H1 (cell line): ENCODE results near the gene FARP2. TPM values are rescaled to one million over a fixed set of nuclear protein-coding genes. Genes with fewer than 3 reads are reported as not detected.

Experiments
- CTCF ChIA-PET: fragments of 300-600 bp; sonication (Branson Sonifier 250); formaldehyde crosslinking; loops from one replicate; lab custom pipeline; 2021; ENCODE audit not compliant: partially characterized antibody; lab: Charles Lee
- POLR2A ChIA-PET: fragments of 300-600 bp; sonication (Branson Sonifier 250); formaldehyde crosslinking; loops from one replicate; lab custom pipeline; 2021; ENCODE audit warnings: inconsistent platforms; ENCODE audit not compliant: partially characterized antibody; lab: Charles Lee
- DNase-seq, 2 experiments: peaks; one replicate each; pipeline versions ENCODE4 v3.0.0 to v3.0.0-alpha.2; 2010 to 2022; ENCODE audit warnings: low spot score in 2 of 2, low read depth in 1 of 2, mixed read lengths in 1 of 2
- FAIRE-seq: peaks from 2 replicates; lab custom pipeline; 2011; peaks lifted over from hg19 to GRCh38; lab: Jason Lieb, UNC
- H2AFZ ChIP-seq: 2 replicates; pipeline ENCODE4 v1.8.1; 2012; ENCODE audit warnings: low read length, inconsistent platforms
- H2AK5ac ChIP-seq: 2 replicates; pipeline ENCODE4 v1.6.1; 2013; ENCODE audit warnings: low read depth, low read length
- H2BK120ac ChIP-seq: replicated peaks from 2 replicates; pipeline ENCODE3; 2013; ENCODE audit warnings: low read depth, low read length, inconsistent platforms
- H2BK12ac ChIP-seq: 2 replicates; pipeline ENCODE4 v1.6.1; 2013; ENCODE audit warnings: low read depth, low read length
- H2BK15ac ChIP-seq: 2 replicates; pipeline ENCODE4 v1.6.1; 2013; ENCODE audit warnings: low read length
- H2BK20ac ChIP-seq: 2 replicates; pipeline ENCODE4 v1.6.1; 2013; ENCODE audit warnings: low read length
- H2BK5ac ChIP-seq: 2 replicates; pipeline ENCODE4 v1.6.1; 2013; ENCODE audit warnings: low read depth, low read length
- H3K14ac ChIP-seq: 2 replicates; pipeline ENCODE4 v1.6.1; 2013; ENCODE audit warnings: inconsistent platforms; ENCODE audit not compliant: insufficient read length
- H3K18ac ChIP-seq: 2 replicates; pipeline ENCODE4 v1.6.1; 2013; ENCODE audit warnings: low read length; ENCODE audit errors: extremely low read depth
- H3K23ac ChIP-seq: 2 replicates; pipeline ENCODE4 v1.6.1; 2013; ENCODE audit warnings: inconsistent platforms; ENCODE audit not compliant: insufficient read length
- H3K23me2 ChIP-seq: 2 replicates; pipeline ENCODE4 v1.6.1; 2013; ENCODE audit warnings: low read depth, low read length
- H3K27ac ChIP-seq: 2 replicates; pipeline ENCODE4 v1.6.1; 2011; ENCODE audit warnings: low read depth, low read length, inconsistent platforms
- H3K27me3 ChIP-seq, 4 experiments: replicated peaks in 1 of 4; 1 replicate in 1 of 4; 2 replicates in 3 of 4; pipeline versions ENCODE4 v1.6.1 to v1.8.1; 2011 to 2013; ENCODE audit warnings: low read length in 3 of 4, mild to moderate bottlenecking in 3 of 4, inconsistent platforms in 2 of 4, mixed read lengths in 2 of 4, moderate library complexity in 1 of 4; ENCODE audit not compliant: control insufficient read depth in 3 of 4, insufficient read depth in 3 of 4; ENCODE audit errors: extremely low read depth in 1 of 4
- H3K36me3 ChIP-seq, 4 experiments: 2 replicates each; pipeline versions ENCODE4 v1.6.1 to v1.8.1; 2011 to 2013; ENCODE audit warnings: mild to moderate bottlenecking in 4 of 4, low read length in 3 of 4, moderate library complexity in 2 of 4, control low read depth in 1 of 4, inconsistent platforms in 1 of 4; ENCODE audit not compliant: insufficient read depth in 4 of 4, control insufficient read depth in 2 of 4
- H3K4ac ChIP-seq: replicated peaks from 2 replicates; pipeline ENCODE3; 2013; ENCODE audit warnings: low read length, low read depth, mixed read lengths, inconsistent platforms; ENCODE audit not compliant: insufficient read length
- H3K4me1 ChIP-seq, 4 experiments: replicated peaks in 1 of 4; 1 replicate in 1 of 4; 2 replicates in 3 of 4; pipeline versions ENCODE4 v1.6.1 to v1.8.1; 2011 to 2013; ENCODE audit warnings: low read length in 3 of 4, inconsistent platforms in 2 of 4, mixed read lengths in 1 of 4; ENCODE audit not compliant: insufficient read depth in 4 of 4, control insufficient read depth in 3 of 4
- H3K4me2 ChIP-seq, 2 experiments: 2 replicates each; pipeline versions ENCODE4 v1.6.1 to v1.8.1; 2011 to 2013; ENCODE audit warnings: low read depth in 2 of 2, low read length in 2 of 2, control low read depth in 1 of 2, inconsistent platforms in 1 of 2, mild to moderate bottlenecking in 1 of 2; ENCODE audit not compliant: insufficient read depth in 1 of 2
- H3K4me3 ChIP-seq, 4 experiments: fragments of 200-600, 300-600 bp in 1 of 4; sonication (generic), shearing (Covaris generic), sonication (Bioruptor Twin) in 1 of 4; 2 replicates each; pipeline versions ENCODE4 v1.5.1 to v1.8.1; 2011 to 2016; ENCODE audit warnings: low read length in 4 of 4, low read depth in 3 of 4, control low read depth in 2 of 4, inconsistent platforms in 2 of 4, mild to moderate bottlenecking in 2 of 4, mixed read lengths in 1 of 4, moderate library complexity in 1 of 4; ENCODE audit not compliant: insufficient read depth in 2 of 4; ENCODE audit errors: extremely low read depth in 1 of 4
- H3K56ac ChIP-seq: replicated peaks from 2 replicates; pipeline ENCODE3; 2013; ENCODE audit warnings: low read depth, mild to moderate bottlenecking, mixed read lengths, low read length, inconsistent platforms; ENCODE audit not compliant: insufficient read length
- H3K79me1 ChIP-seq: 2 replicates; pipeline ENCODE4 v1.6.1; 2013; ENCODE audit warnings: low read depth, low read length, control low read depth
- H3K79me2 ChIP-seq, 2 experiments: 2 replicates each; pipeline versions ENCODE4 v1.6.1 to v1.8.1; 2012 to 2013; ENCODE audit warnings: low read length in 2 of 2, mild to moderate bottlenecking in 2 of 2, inconsistent platforms in 1 of 2; ENCODE audit not compliant: insufficient read depth in 2 of 2, control insufficient read depth in 1 of 2
- H3K9ac ChIP-seq, 4 experiments: replicated peaks in 1 of 4; 1 replicate in 1 of 4; 2 replicates in 3 of 4; pipeline versions ENCODE4 v1.6.1 to v1.8.1; 2011 to 2013; ENCODE audit warnings: low read depth in 3 of 4, low read length in 3 of 4, control low read depth in 2 of 4, mild to moderate bottlenecking in 2 of 4, moderate library complexity in 2 of 4, inconsistent platforms in 1 of 4; ENCODE audit errors: extremely low read depth in 1 of 4
- H3K9me3 ChIP-seq, 2 experiments: 2 replicates each; pipeline versions ENCODE4 v1.6.1 to v1.8.1; 2012 to 2013; ENCODE audit warnings: mild to moderate bottlenecking in 2 of 2, moderate library complexity in 2 of 2, control low read depth in 1 of 2, inconsistent platforms in 1 of 2, low read depth in 1 of 2, low read length in 1 of 2, mixed read lengths in 1 of 2; ENCODE audit not compliant: insufficient read depth in 2 of 2
- H4K20me1 ChIP-seq, 2 experiments: replicated peaks in 1 of 2; 2 replicates each; pipeline versions ENCODE3 to v1.8.1; 2011 to 2013; ENCODE audit warnings: inconsistent platforms in 2 of 2, low read length in 2 of 2, mild to moderate bottlenecking in 1 of 2; ENCODE audit not compliant: insufficient read depth in 2 of 2, control insufficient read depth in 1 of 2
- H4K5ac ChIP-seq: 2 replicates; pipeline ENCODE4 v1.6.1; 2013; ENCODE audit warnings: low read length, low read depth, mixed read lengths, inconsistent platforms; ENCODE audit not compliant: insufficient read length
- H4K8ac ChIP-seq: 2 replicates; pipeline ENCODE4 v1.8.0; 2013; ENCODE audit warnings: mild to moderate bottlenecking, moderate library complexity, low read length, inconsistent platforms; ENCODE audit not compliant: insufficient read depth; ENCODE audit errors: extremely low read depth
- H4K91ac ChIP-seq: replicated peaks from 2 replicates; pipeline ENCODE3; 2013; ENCODE audit warnings: low read length, mixed read lengths, inconsistent platforms; ENCODE audit not compliant: insufficient read length
- BACH1 ChIP-seq: IDR thresholded peaks from 2 replicates; pipeline ENCODE4 v1.6.1; 2012; ENCODE audit warnings: low read length, improper control_type of control experiment
- BRCA1 ChIP-seq: IDR thresholded peaks from 2 replicates; pipeline ENCODE4 v1.6.1; 2012; ENCODE audit warnings: low read depth, low read length, improper control_type of control experiment
- HDAC2 ChIP-seq, 2 experiments: fragments of 300-600 bp in 1 of 2; sonication (generic) in 1 of 2; IDR thresholded peaks; 2 replicates each; pipeline ENCODE4 v1.6.1; 2011 to 2012; ENCODE audit warnings: low read depth in 2 of 2, low read length in 2 of 2, mild to moderate bottlenecking in 2 of 2, moderate library complexity in 2 of 2, borderline replicate concordance in 1 of 2, inconsistent platforms in 1 of 2
- KDM5A ChIP-seq: fragments of 200-600 bp; IDR thresholded peaks from 2 replicates; pipeline ENCODE4 v1.7.1; 2012; ENCODE audit warnings: mild to moderate bottlenecking, low read length, inconsistent platforms, mixed read lengths
- MAFK ChIP-seq: IDR thresholded peaks from 2 replicates; pipeline ENCODE4 v1.6.1; 2012; ENCODE audit warnings: low read depth, mild to moderate bottlenecking, improper control_type of control experiment, low read length
- MAX ChIP-seq: IDR thresholded peaks from 2 replicates; pipeline ENCODE4 v1.6.1; 2012; ENCODE audit warnings: inconsistent platforms
- NANOG ChIP-seq: IDR thresholded peaks from 2 replicates; pipeline ENCODE4 v1.6.1; 2011; ENCODE audit warnings: low read length, low read depth, mild to moderate bottlenecking, inconsistent platforms; ENCODE audit not compliant: insufficient read depth, poor library complexity, severe bottlenecking
- NRF1 ChIP-seq: IDR thresholded peaks from 2 replicates; pipeline ENCODE4 v1.6.1; 2011; ENCODE audit warnings: mild to moderate bottlenecking, low read depth, low read length, improper control_type of control experiment
- POU5F1 ChIP-seq: IDR thresholded peaks from 2 replicates; pipeline ENCODE4 v1.6.1; 2011; ENCODE audit warnings: low read depth, mild to moderate bottlenecking, low read length, moderate library complexity
- RAD21 ChIP-seq, 2 experiments: IDR thresholded peaks in 1 of 2; conservative IDR thresholded peaks in 1 of 2; 2 replicates each; pipeline ENCODE4 v1.6.1; 2011; ENCODE audit warnings: low read depth in 2 of 2, low read length in 2 of 2, improper control_type of control experiment in 1 of 2, inconsistent platforms in 1 of 2, mild to moderate bottlenecking in 1 of 2, moderate library complexity in 1 of 2
- RBBP5 ChIP-seq: IDR thresholded peaks from 2 replicates; pipeline ENCODE4 v1.7.1; 2012; ENCODE audit warnings: low read depth, mild to moderate bottlenecking, inconsistent platforms, low read length, moderate library complexity, borderline replicate concordance
- RFX5 ChIP-seq: IDR thresholded peaks from 2 replicates; pipeline ENCODE4 v1.6.1; 2011; ENCODE audit warnings: low read depth, low read length, improper control_type of control experiment, borderline replicate concordance
- SP1 ChIP-seq: IDR thresholded peaks from 2 replicates; pipeline ENCODE4 v1.6.1; 2011; ENCODE audit warnings: low read depth, low read length
- SP4 ChIP-seq: IDR thresholded peaks from 2 replicates; pipeline ENCODE4 v1.6.1; 2012; ENCODE audit warnings: low read length, inconsistent platforms
- WGBS, 2 experiments: shearing (Covaris generic) in 1 of 2; methylation state at CpG; one replicate each; pipeline versions ENCODE4 v1.1.6 to v1.1.7; 2013 to 2015; ENCODE audit warnings: low lambda C conversion rate in 2 of 2, mixed read lengths in 2 of 2, inconsistent platforms in 1 of 2, low coverage in 1 of 2, missing lambda C conversion rate in 1 of 2; ENCODE audit not compliant: insufficient replicate concordance in 2 of 2, insufficient coverage in 1 of 2, insufficient read length in 1 of 2; ENCODE audit errors: extremely low coverage in 1 of 2, missing lambda C conversion rate in 1 of 2; 5-methylcytosine and 5-hydroxymethylcytosine counted together
- polyA plus RNA-seq, 7 experiments: library from polyadenylated mRNA; depleted of rRNA in 3 of 7; stranded (reverse) in 5 of 7; unstranded in 2 of 7; fragments of >200 nt in 5 of 7; fragments of 200-250 nt in 2 of 7; gene quantifications; 1 replicate in 5 of 7; 2 replicates in 1 of 7; 4 replicates in 1 of 7; pipeline versions ENCODE4 v1.2.1 to v1.2.3, GENCODE V29; 2011 to 2013; ENCODE audit warnings: missing spikeins in 2 of 7, mixed read lengths in 2 of 7
- total RNA-seq: library from RNA; stranded (reverse); fragmentation: NEBNext Ultra II Directional; extraction: Animal tissue kit (Norgen Biotek cat#: 25700); gene quantifications from 2 replicates; pipeline ENCODE4 v1.2.1, GENCODE V29; 2021

The FARP2 gene
- total and polyA plus RNA-seq, 2 of the 8 experiments (the other 6 are each of a cell fraction or from before 2014, with no cell fraction given): 12.4 to 33.4 TPM

DNA sequence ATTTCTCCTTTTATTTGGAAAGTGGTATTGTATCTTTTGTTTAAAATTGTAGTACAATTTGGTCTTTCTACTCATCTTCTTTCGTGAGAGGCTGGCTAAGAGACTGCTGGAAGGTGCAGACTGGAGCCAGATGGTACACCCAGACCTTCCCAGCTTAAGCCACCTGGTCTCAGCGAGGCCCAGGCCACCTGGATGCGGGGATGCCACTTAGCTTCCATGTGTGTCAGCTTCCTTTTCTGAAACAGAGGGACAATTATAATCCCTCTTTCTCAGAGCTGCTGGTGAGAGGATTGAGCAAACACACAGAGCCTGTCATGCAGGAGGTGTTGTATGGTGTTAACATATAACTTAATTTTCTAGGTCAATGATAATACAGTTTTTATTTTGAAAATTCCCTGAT, 17.4 kb downstream of the FARP2 start:
- Histone ChIP-seq H3K79me2 (peaks cover 0 to 26% of the 10 kb centered on the region in 2 experiments; a peak in 2 of 4 replicates), H3K36me3 (no peaks in the 10 kb centered on the region; a peak in 3 of 8 replicates), H3K9ac (no peak overlapping the region), H3K79me1 (peaks cover 9% of the 10 kb centered on the region; the same call in 1 of the 2 replicates), H3K4me3 (no peak overlapping the region), H4K5ac (no peak overlapping the region), H3K27ac (no peak overlapping the region), H2AFZ (no peak overlapping the region), H2BK5ac (no peak overlapping the region), H4K91ac (no peak overlapping the region), H3K14ac (no peak overlapping the region), H2AK5ac (no peak overlapping the region), H2BK20ac (no peak overlapping the region), H2BK15ac (no peak overlapping the region), H3K9me3 (no peaks in the 10 kb centered on the region), H3K23ac (no peak overlapping the region), H4K8ac (no peak overlapping the region), H4K20me1 (peaks cover 5 to 9% of the 10 kb centered on the region in 2 experiments), H3K18ac (no peak overlapping the region), H2BK120ac (no peak overlapping the region), H3K27me3 (no peaks in the 10 kb centered on the region), H3K56ac (no peak overlapping the region), H3K4me1 (peaks cover 0 to 2% (median under 1%) of the 10 kb centered on the region in 4 experiments; a peak in 1 of 7 replicates), H2BK12ac (no peak overlapping the region), H3K4ac (no peak overlapping the region), H3K23me2 (no peaks in the 10 kb centered on the region), H3K4me2 (no peak overlapping the region)
- POLR2A ChIA-PET: interaction anchor here (0.6 to 0.7 kb wide), 2 partner anchors 11 to 235 kb away, joined by 3 read pairs; no protein-coding TSS in a partner anchor
- DNase-seq: no peak
- 90% methylated on average over 3 of the region's 3 CpGs; no CpG with 5 or more reads in 1 of the 2 experiments for WGBS, 2 experiments
- CTCF ChIA-PET: interaction anchor here (0.6 to 5.2 kb wide), 3 partner anchors 14 to 230 kb away, joined by 3 to 20 read pairs (median 3); no protein-coding TSS in a partner anchor
- no peak for FAIRE-seq
- TF ChIP-seq RBBP5 (no peak), KDM5A (no peak), SP1 (no peak), MAX (no peak), NRF1 (no peak), RFX5 (no peak), MAFK (no peak), HDAC2 (IDR thresholded peaks at IDR 0.05; ENCODE audit: borderline replicate concordance in 1 of 2, low read depth in 2 of 2, low read length in 2 of 2) (no peak), BACH1 (no peak), SP4 (no peak), POU5F1 (no peak), BRCA1 (no peak), NANOG (no peak), RAD21 (IDR thresholded peaks at IDR 0.05 in 1 of 2, conservative IDR thresholded peaks at IDR 0.05 in 1 of 2; ENCODE audit: low read depth in 2 of 2, low read length in 2 of 2) (no peak)
